K562 (cell line): ENCODE measurements around the gene NOXRED1. TPM values are rescaled to one million over a fixed set of nuclear protein-coding genes. Genes with fewer than 3 reads are reported as not detected.

Experiments used
- ATAC-seq: fragments of 200-7000 bp; cut with Tn5 transposase; 3 replicates; pipeline ENCODE4 v1.9.1; 2020; ENCODE audit warnings: moderate library complexity
- BruUV-seq: library from RNA; stranded (reverse); fragments of 400-500 nt; replicated peaks from 2 replicates; lab custom pipeline; 2021; lab: Mats Ljungman, UMichigan
- CTCF ChIA-PET: fragments of 300-600 bp; formaldehyde crosslinking; extraction: SDS; loops from one replicate; lab custom pipeline; 2021; ENCODE audit warnings: low intra/inter-chr PET ratio; lab: Yijun Ruan, JAX
- POLR2A ChIA-PET: fragments of 300-600, 350-650 bp; sonication (Branson Sonifier 250); formaldehyde crosslinking; extraction: SDS; loops from one replicate; lab custom pipeline; 2021; ENCODE audit warnings: antibody characterized with exemption, inconsistent platforms; lab: Yijun Ruan, JAX
- DNase-seq, 4 experiments: peaks; one replicate each; pipeline versions ENCODE4 v3.0.0 to v3.0.0-alpha.2; 2011 to 2018; ENCODE audit warnings: low spot score in 3 of 4, mixed read lengths in 3 of 4; ENCODE audit errors: extremely low read depth in 1 of 4
- FAIRE-seq: peaks from 2 replicates; lab custom pipeline; 2011; peaks lifted over from hg19 to GRCh38; lab: Jason Lieb, UNC
- H2AFZ ChIP-seq: 2 replicates; pipeline ENCODE4 v1.6.0; 2011; ENCODE audit warnings: low read depth, low read length, control low read depth, inconsistent platforms
- H3K27ac ChIP-seq: fragments of 200-600 bp; 3 replicates; pipeline ENCODE4 v1.8.0; 2011; ENCODE audit warnings: low read depth, mild to moderate bottlenecking, control low read depth, inconsistent platforms, low read length, moderate library complexity, mixed read lengths; ENCODE audit errors: extremely low read depth
- H3K27me3 ChIP-seq, 2 experiments: fragments of 300-600 bp in 1 of 2; 2 replicates in 1 of 2; 3 replicates in 1 of 2; pipeline versions ENCODE4 v1.6.0 to v1.8.0; 2011; ENCODE audit warnings: inconsistent platforms in 2 of 2, low read length in 2 of 2, mild to moderate bottlenecking in 1 of 2, mixed read lengths in 1 of 2, moderate library complexity in 1 of 2; ENCODE audit not compliant: control insufficient read depth in 2 of 2, insufficient read depth in 2 of 2
- H3K36me3 ChIP-seq: fragments of 300-600 bp; 3 replicates; pipeline ENCODE4 v1.8.0; 2011; ENCODE audit warnings: mild to moderate bottlenecking, low read length, inconsistent platforms; ENCODE audit not compliant: control insufficient read depth, insufficient read depth
- H3K4me1 ChIP-seq, 2 experiments: fragments of 200-600 bp in 1 of 2; replicated peaks in 1 of 2; 2 replicates in 1 of 2; 3 replicates in 1 of 2; pipeline versions ENCODE4 v1.5.1 to v1.8.0; 2011; ENCODE audit warnings: inconsistent platforms in 2 of 2, low read length in 2 of 2, mild to moderate bottlenecking in 1 of 2, mixed read lengths in 1 of 2, moderate library complexity in 1 of 2; ENCODE audit not compliant: control insufficient read depth in 2 of 2, insufficient read depth in 2 of 2
- H3K4me2 ChIP-seq: 2 replicates; pipeline ENCODE4 v1.6.1; 2011; ENCODE audit warnings: low read length, control low read depth, inconsistent platforms, mixed read lengths; ENCODE audit not compliant: insufficient read depth
- H3K4me3 ChIP-seq: fragments of 200-600 bp; sonication (generic), shearing (Covaris generic); 2 replicates; pipeline ENCODE4 v1.5.1; 2016; ENCODE audit warnings: control low read depth, inconsistent platforms
- H3K79me2 ChIP-seq: fragments of 200-600 bp; 3 replicates; pipeline ENCODE4 v1.8.0; 2011; ENCODE audit warnings: low read length, inconsistent platforms; ENCODE audit not compliant: control insufficient read depth, insufficient read depth
- H3K9ac ChIP-seq, 2 experiments: 2 replicates each; pipeline versions ENCODE4 v1.6.0 to v1.6.1; 2011; ENCODE audit warnings: low read depth in 2 of 2, low read length in 2 of 2, control low read depth in 1 of 2, inconsistent platforms in 1 of 2, mild to moderate bottlenecking in 1 of 2, mixed read lengths in 1 of 2; ENCODE audit not compliant: insufficient read depth in 1 of 2
- H3K9me1 ChIP-seq: one replicate; pipeline ENCODE4 v1.6.0; 2011; ENCODE audit warnings: inconsistent platforms, mild to moderate bottlenecking, low read length, moderate library complexity; ENCODE audit not compliant: control insufficient read depth, insufficient read depth
- H3K9me3 ChIP-seq: replicated peaks from 2 replicates; pipeline ENCODE4 v1.5.1; 2011; ENCODE audit warnings: low read depth, low read length, inconsistent platforms; ENCODE audit not compliant: control insufficient read depth, insufficient read depth
- H4K20me1 ChIP-seq: replicated peaks from 2 replicates; pipeline ENCODE4 v1.6.1; 2011; ENCODE audit warnings: low read length, inconsistent platforms, mixed read lengths; ENCODE audit not compliant: control insufficient read depth, insufficient read depth
- CTCF ChIP-seq, 3 experiments: IDR thresholded peaks in 2 of 3; conservative IDR thresholded peaks in 1 of 3; 2 replicates each; pipeline ENCODE4 v1.5.1; 2011 to 2012; ENCODE audit warnings: low read length in 3 of 3, mild to moderate bottlenecking in 3 of 3, control low read depth in 2 of 3, improper control_type of control experiment in 1 of 3, inconsistent platforms in 1 of 3, low read depth in 1 of 3, mixed read lengths in 1 of 3, moderate library complexity in 1 of 3; ENCODE audit not compliant: insufficient read depth in 2 of 3
- MCM5 ChIP-seq: fragments of 450-650 bp; IDR thresholded peaks from 2 replicates; pipeline ENCODE4 v1.6.1; 2016; ENCODE audit warnings: low read depth
- POLR2A ChIP-seq: fragments of 450-650 bp; conservative IDR thresholded peaks from 2 replicates; pipeline ENCODE4 v1.6.1; 2016
- POLR2AphosphoS5 ChIP-seq: IDR thresholded peaks from 2 replicates; pipeline ENCODE4 v1.6.1; 2011; ENCODE audit warnings: mild to moderate bottlenecking, low read depth, low read length, moderate library complexity; ENCODE audit not compliant: control insufficient read depth, insufficient read depth
- PURB ChIP-seq: sonication (generic); formaldehyde crosslinking; IDR thresholded peaks from 2 replicates; pipeline ENCODE4 v1.9.0; 2021; ENCODE audit warnings: low read depth, mild to moderate bottlenecking, missing genetic modification reagents
- RBM25 ChIP-seq: fragments of 200-400 bp; formaldehyde crosslinking; IDR thresholded peaks from 2 replicates; pipeline ENCODE4 v1.6.1; 2018; ENCODE audit warnings: low read length, low read depth, moderate library complexity; ENCODE audit not compliant: severe bottlenecking
- SUPT5H ChIP-seq: fragments of 450-650 bp; IDR thresholded peaks from 2 replicates; pipeline ENCODE4 v1.6.1; 2016
- WGBS: fragments of 100-300 bp; shearing (Covaris generic); methylation state at CpG from one replicate; pipeline ENCODE4 v1.1.6; 2016; ENCODE audit warnings: low coverage, mixed read lengths; ENCODE audit not compliant: insufficient coverage; ENCODE audit errors: missing lambda C conversion rate; 5-methylcytosine and 5-hydroxymethylcytosine counted together
- in situ Hi-C: fragments of 300-500 bp; cut with MboI; formaldehyde crosslinking; loops from 4 replicates; pipeline ENCODE4 v1.15.0; 2018; ENCODE audit warnings: inconsistent platforms, mixed read lengths
- intact Hi-C: fragments of 100-400 bp; cut with micrococcal nuclease; formaldehyde crosslinking; loops from 2 replicates; pipeline ENCODE4 v1.14.2; 2022
- polyA plus RNA-seq, 8 experiments: library from polyadenylated mRNA; depleted of rRNA in 4 of 8; stranded (reverse) in 5 of 8; unstranded in 3 of 8; fragments of >200 nt; fragmentation: Nextera tagmentation in 2 of 8; fragmentation: Illumina TruSeq in 1 of 8; extraction: Ambion mirVana in 2 of 8; extraction: Trizol in 1 of 8; gene quantifications; 2 replicates each; pipeline versions ENCODE4 v1.2.1 to v1.2.3, GENCODE V29; 2011 to 2014; ENCODE audit warnings: inconsistent platforms in 1 of 8, missing spikeins in 1 of 8
- total RNA-seq, 7 experiments: library from RNA; depleted of rRNA in 6 of 7; stranded (reverse); fragments of >200 nt in 6 of 7; fragmentation: Illumina TruSeq in 2 of 7; extraction: Trizol in 2 of 7; gene quantifications; 2 replicates each; pipeline versions ENCODE4 v1.2.1 to v1.2.3, GENCODE V29; 2011 to 2021; ENCODE audit warnings: low replicate concordance in 1 of 7

Gene NOXRED1
- total and polyA plus RNA-seq, 9 of the 15 experiments (the other 6 are each of a cell fraction or from before 2014, with no cell fraction given): 0.15 to 0.85 (median 0.30) TPM

GRCh38 chr14:77470224-77470870, 47.0 kb upstream of the NOXRED1 start:
- no peak overlapping the region for H3K9ac ChIP-seq
- TF ChIP-seq RBM25 (no peak), MCM5 (no peak), PURB (CRISPR knock-in tag) (no peak)
- no peak for DNase-seq
- ChIA-PET POLR2A (interaction anchor here (2.2 kb wide), 1 partner anchor 12 kb away, joined by 7 read pairs; the partner anchor contains the start of genes AHSA1 and VIPAS39), CTCF (no interaction called here)
- no TSS peak for BruUV-seq
- H3K9me1 ChIP-seq: no peaks in the 10 kb centered on the region
- intact Hi-C loops (no loop called here), in situ Hi-C loops (no loop called here)
- no peaks in the 10 kb centered on the region for H4K20me1 ChIP-seq
- no peak overlapping the region for H3K4me3 ChIP-seq
- 59% methylated on average over 4 of the region's 5 CpGs for WGBS
- H3K9me3 ChIP-seq: no peaks in the 10 kb centered on the region
- no peak for ATAC-seq
- H3K36me3 ChIP-seq: peaks cover 35% of the 10 kb centered on the region; the same call in 2 of the 3 replicates
- H3K27ac ChIP-seq: no peak overlapping the region
- no peak overlapping the region for H2AFZ ChIP-seq
- H3K4me2 ChIP-seq: no peak overlapping the region
- H3K79me2 ChIP-seq: no peaks in the 10 kb centered on the region
- peaks cover 0 to 2% of the 10 kb centered on the region in 2 experiments; a peak in 1 of 5 replicates for H3K4me1 ChIP-seq
- FAIRE-seq: no peak
- peaks cover 6 to 22% of the 10 kb centered on the region in 2 experiments; a peak in 4 of 5 replicates for H3K27me3 ChIP-seq

- no TSS peak for BruUV-seq
- FAIRE-seq (no peak), DNase-seq (no peak), ATAC-seq (peak; percentile 27; the same call in 2 of the 3 replicates)
- Histone ChIP-seq H3K79me2 (no peaks in the 10 kb centered on the region), H3K9ac (no peak overlapping the region), H3K4me1 (no peaks in the 10 kb centered on the region), H4K20me1 (no peaks in the 10 kb centered on the region), H3K27ac (no peak overlapping the region), H2AFZ (no peak overlapping the region), H3K9me1 (no peaks in the 10 kb centered on the region), H3K27me3 (peaks cover 6 to 14% of the 10 kb centered on the region in 2 experiments; a peak in 4 of 5 replicates), H3K36me3 (peaks cover 43% of the 10 kb centered on the region; the same call in 2 of the 3 replicates), H3K4me2 (no peak overlapping the region), H3K9me3 (no peaks in the 10 kb centered on the region), H3K4me3 (no peak overlapping the region)
- in situ Hi-C loops: no loop called here
- ChIA-PET POLR2A (interaction anchor here (2.2 kb wide), 1 partner anchor 12 kb away, joined by 7 read pairs; the partner anchor contains the start of genes AHSA1 and VIPAS39), CTCF (no interaction called here)
- WGBS: 100% methylated on average over 1 of the region's 1 CpG
- TF ChIP-seq POLR2A (0 out of 2 replicates have a peak, but pooled peaks have one; percentile 46), SUPT5H (0 out of 2 replicates have a peak, but pooled peaks have one; percentile 23), POLR2AphosphoS5 (peak; percentile 27; the same call in 1 of the 2 replicates), CTCF (IDR thresholded peaks at IDR 0.05 in 2 of 3, conservative IDR thresholded peaks at IDR 0.05 in 1 of 3; ENCODE audit: insufficient read depth in 2 of 3, low read depth in 1 of 3, low read length in 3 of 3) (no peak)
- intact Hi-C loops: no loop called here
Measured at GRCh38 chr14:77469539-77469938, 46.2 kb upstream of the NOXRED1 start.
